Activated CD8-positive, alpha-beta memory T cell treated with anti-CD3 and anti-CD28 coated beads for 24 hours (primary cell): ENCODE data around the gene CCDC178.

ENCODE experiments used
- DNase-seq: peaks from one replicate; pipeline ENCODE4 v3.0.0-alpha.2; 2020

The CCDC178 gene

GRCh38 chr18:32909798-32910561 lies 530.5 kb downstream of the CCDC178 start:
- no peak for DNase-seq

- no peak for DNase-seq
Measured at GRCh38 chr18:32908424-32908805, 532.1 kb downstream of the CCDC178 start.

GRCh38 chr18:32907648-32908423 lies 532.7 kb downstream of the CCDC178 start:
- no peak for DNase-seq

- DNase-seq = no peak
Measured at GRCh38 chr18:32907311-32907585, 533.3 kb downstream of the CCDC178 start.

- no peak for DNase-seq
Measured at GRCh38 chr18:32906506-32907310, 533.8 kb downstream of the CCDC178 start.

- no peak for DNase-seq
Measured at GRCh38 chr18:32905651-32906050, 534.9 kb downstream of the CCDC178 start.

GRCh38 chr18:32902568-32903330 lies 537.8 kb downstream of the CCDC178 start:
- DNase-seq = no peak

- no peak for DNase-seq
Measured at GRCh38 chr18:32899819-32900218, 540.7 kb downstream of the CCDC178 start.

- no peak for DNase-seq
Measured at GRCh38 chr18:32896776-32897547, 543.6 kb downstream of the CCDC178 start.

GRCh38 chr18:32893915-32894314 lies 546.6 kb downstream of the CCDC178 start:
- no peak for DNase-seq

GRCh38 chr18:32891797-32892196 lies 548.7 kb downstream of the CCDC178 start:
- DNase-seq = no peak

- DNase-seq = no peak
Measured at GRCh38 chr18:32891130-32891529, 549.4 kb downstream of the CCDC178 start.

- no peak for DNase-seq
Measured at GRCh38 chr18:32889615-32890593, 550.6 kb downstream of the CCDC178 start.

GRCh38 chr18:32888306-32888705 lies 552.2 kb downstream of the CCDC178 start:
- DNase-seq = no peak
